Breast epithelium (tissue), 4 donors: Measurements from ENCODE around the gene SLC39A11. TPM values are rescaled to one million over a fixed set of nuclear protein-coding genes. Genes with fewer than 3 reads are reported as not detected.

Experiments
- DNase-seq, 2 donors: peaks; one replicate each; pipeline ENCODE4 v3.0.0-alpha.2; 2019; ENCODE audit warnings: low spot score in 2 of 2
- H3K27ac ChIP-seq, 2 donors: fragments of 200-600 bp; sonication (generic) in 1 of 2; one replicate each; pipeline ENCODE4 v1.5.1; 2016 to 2019; ENCODE audit warnings: mild to moderate bottlenecking in 1 of 2
- H3K27me3 ChIP-seq, 2 donors: fragments of 200-600 bp; sonication (generic) in 1 of 2; one replicate each; pipeline versions ENCODE4 v1.5.1 to v1.6.0; 2017 to 2019; ENCODE audit warnings: control low read depth in 1 of 2, mild to moderate bottlenecking in 1 of 2
- H3K36me3 ChIP-seq: fragments of 200-600 bp; one replicate; pipeline ENCODE4 v1.5.1; 2019
- H3K4me1 ChIP-seq, 2 donors: fragments of 200-600 bp; sonication (generic); one replicate each; pipeline ENCODE4 v1.5.1; 2016 to 2019; ENCODE audit warnings: control low read depth in 1 of 2
- H3K4me3 ChIP-seq, 3 donors: fragments of 200-600 bp; sonication (generic); 1 replicate in 2 of 3; 2 replicates in 1 of 3; pipeline ENCODE4 v1.5.1; 2016 to 2019; ENCODE audit warnings: mild to moderate bottlenecking in 3 of 3, moderate library complexity in 2 of 3
- H3K9me3 ChIP-seq, 2 donors: fragments of 200-600 bp; sonication (generic) in 1 of 2; one replicate each; pipeline ENCODE4 v1.5.1; 2016 to 2019; ENCODE audit warnings: control low read depth in 1 of 2
- CTCF ChIP-seq, 3 donors: fragments of 450-650 bp; IDR thresholded peaks; one replicate each; pipeline ENCODE4 v1.5.1; 2016 to 2017; ENCODE audit warnings: antibody characterized with exemption in 3 of 3, mild to moderate bottlenecking in 3 of 3, moderate library complexity in 3 of 3
- POLR2A ChIP-seq: fragments of 450-650 bp; IDR thresholded peaks from one replicate; pipeline ENCODE4 v1.6.1; 2016; ENCODE audit warnings: antibody characterized with exemption, mild to moderate bottlenecking, moderate library complexity
- POLR2AphosphoS5 ChIP-seq, 3 donors: sonication (generic); formaldehyde crosslinking; IDR thresholded peaks; one replicate each; pipeline ENCODE4 v1.6.1; 2017; ENCODE audit warnings: antibody characterized with exemption in 3 of 3
- intact Hi-C: fragments of 100-400 bp; cut with DNase I; formaldehyde crosslinking; loops from one replicate; pipeline ENCODE4 v1.15.1; 2023; ENCODE audit warnings: low total_unique reads
- total RNA-seq, 3 donors: library from RNA; depleted of rRNA; stranded (reverse); fragments of >200 nt; gene quantifications; one replicate each; pipeline ENCODE4 v1.1.0, GENCODE V29; 2016

The SLC39A11 gene
- total RNA-seq, 3 donors from 2014 or later: 31.8 to 54.6 (median 47.0) TPM

- no peak for DNase-seq
- intact Hi-C loops: loop anchor here (1.0 kb wide), 1 partner anchor 24 kb away; no protein-coding TSS in a partner anchor
- H3K9me3 ChIP-seq: peaks cover 0 to 8% of the 10 kb centered on the region in 2 donors
- TF ChIP-seq POLR2AphosphoS5 (IDR thresholded peaks at IDR 0.05): no peak
- TF ChIP-seq CTCF (IDR thresholded peaks at IDR 0.05): no peak
- TF ChIP-seq POLR2A: no peak
- no peaks in the 10 kb centered on the region for H3K36me3 ChIP-seq
- no peaks in the 10 kb centered on the region for H3K27me3 ChIP-seq
- no peak overlapping the region for H3K4me3 ChIP-seq
- peaks cover 4% of the 10 kb centered on the region in 2 donors for H3K4me1 ChIP-seq
- peak overlapping the region; percentile 29 to 40 for H3K27ac ChIP-seq
Observed at GRCh38 chr17:73043686-73044581, 48.6 kb downstream of the SLC39A11 start.

- H3K27ac ChIP-seq: peak overlapping the region; percentile 29 to 40
- H3K27me3 ChIP-seq: no peaks in the 10 kb centered on the region
- no peak for DNase-seq
- H3K4me3 ChIP-seq: no peak overlapping the region
- peaks cover 4% of the 10 kb centered on the region in 2 donors for H3K4me1 ChIP-seq
- no peak for TF ChIP-seq POLR2AphosphoS5 (IDR thresholded peaks at IDR 0.05)
- no peak for TF ChIP-seq CTCF (IDR thresholded peaks at IDR 0.05)
- TF ChIP-seq POLR2A: no peak
- H3K9me3 ChIP-seq: peaks cover 0 to 8% of the 10 kb centered on the region in 2 donors
- intact Hi-C loops: no loop called here
- H3K36me3 ChIP-seq: no peaks in the 10 kb centered on the region
Observed at GRCh38 chr17:73042809-73043685, 49.4 kb downstream of the SLC39A11 start.

- intact Hi-C loops: no loop called here
- H3K4me1 ChIP-seq: peaks cover 4% of the 10 kb centered on the region in 2 donors
- no peak for TF ChIP-seq POLR2A
- TF ChIP-seq CTCF (IDR thresholded peaks at IDR 0.05): no peak
- TF ChIP-seq POLR2AphosphoS5 (IDR thresholded peaks at IDR 0.05): no peak
- no peak for DNase-seq
- peaks cover 0 to 8% of the 10 kb centered on the region in 2 donors for H3K9me3 ChIP-seq
- H3K4me3 ChIP-seq: no peak overlapping the region
- no peak overlapping the region for H3K27ac ChIP-seq
- no peaks in the 10 kb centered on the region for H3K27me3 ChIP-seq
- no peaks in the 10 kb centered on the region for H3K36me3 ChIP-seq
Observed at GRCh38 chr17:73042225-73042624, 50.3 kb downstream of the SLC39A11 start.

GRCh38 chr17:73039282-73039681, 53.2 kb downstream of the SLC39A11 start:
- intact Hi-C loops: no loop called here

More at GRCh38 chr17:73039282-73039681, 53.2 kb downstream of the SLC39A11 start:
- DNase-seq: no peak
- H3K4me3 ChIP-seq: no peak overlapping the region
- H3K27me3 ChIP-seq: no peaks in the 10 kb centered on the region
- peaks cover 4% of the 10 kb centered on the region in 2 donors for H3K4me1 ChIP-seq
- H3K36me3 ChIP-seq: no peaks in the 10 kb centered on the region
- H3K27ac ChIP-seq: no peak overlapping the region
- H3K9me3 ChIP-seq: peaks cover 0 to 8% of the 10 kb centered on the region in 2 donors
- TF ChIP-seq POLR2A (no peak), POLR2AphosphoS5 (IDR thresholded peaks at IDR 0.05) (no peak), CTCF (IDR thresholded peaks at IDR 0.05) (no peak)
